Panc1 (cell line): ENCODE data around the gene USP6NL. TPM values are rescaled to one million over a fixed set of nuclear protein-coding genes. Genes with fewer than 3 reads are reported as not detected.

Experiments used
- ATAC-seq: fragments of 200-7000 bp; cut with Tn5 transposase; 2 replicates; pipeline ENCODE4 v1.9.1; 2020; ENCODE audit warnings: mild to moderate bottlenecking, moderate library complexity
- BruUV-seq: library from RNA; stranded (reverse); fragments of 400-500 nt; replicated peaks from 2 replicates; lab custom pipeline; 2021; lab: Mats Ljungman, UMichigan
- CTCF ChIA-PET: fragments of 300-600 bp; sonication (Branson Sonifier 250); formaldehyde crosslinking; loops from one replicate; lab custom pipeline; 2022; ENCODE audit warnings: antibody characterized with exemption; lab: Charles Lee
- POLR2A ChIA-PET: fragments of 300-600 bp; sonication (Branson Sonifier 250); formaldehyde crosslinking; loops from one replicate; lab custom pipeline; 2022; ENCODE audit warnings: antibody characterized with exemption; lab: Charles Lee
- DNase-seq: peaks from one replicate; pipeline ENCODE4 v3.0.0-alpha.2; 2010; ENCODE audit warnings: low read depth, low spot score
- H3K27ac ChIP-seq: 2 replicates; pipeline ENCODE4 v1.5.1; 2011; ENCODE audit warnings: mild to moderate bottlenecking, low read length, inconsistent platforms
- H3K27me3 ChIP-seq: fragments of 200-500 bp; sonication (Bioruptor generic); 2 replicates; pipeline ENCODE4 v1.6.0; 2014; ENCODE audit warnings: low read length, inconsistent platforms; ENCODE audit not compliant: control insufficient read depth, insufficient read depth
- H3K36me3 ChIP-seq: fragments of 200-500 bp; sonication (Bioruptor generic); 2 replicates; pipeline ENCODE4 v1.5.1; 2014; ENCODE audit warnings: inconsistent platforms, mild to moderate bottlenecking, low read length, moderate library complexity; ENCODE audit not compliant: control insufficient read depth, insufficient read depth
- H3K4me1 ChIP-seq: 2 replicates; pipeline ENCODE4 v1.5.1; 2011; ENCODE audit warnings: inconsistent platforms, mild to moderate bottlenecking, low read length, moderate library complexity; ENCODE audit not compliant: control insufficient read depth, insufficient read depth
- H3K4me3 ChIP-seq, 2 experiments: 2 replicates each; pipeline ENCODE4 v1.5.1; 2011 to 2012; ENCODE audit warnings: low read depth in 2 of 2, low read length in 2 of 2, mild to moderate bottlenecking in 2 of 2, inconsistent platforms in 1 of 2, moderate library complexity in 1 of 2
- H3K9me3 ChIP-seq: fragments of 200-500 bp; sonication (Bioruptor generic); 2 replicates; pipeline ENCODE4 v1.5.1; 2014; ENCODE audit warnings: low read depth, mild to moderate bottlenecking, inconsistent platforms, low read length, moderate library complexity; ENCODE audit not compliant: control insufficient read depth, insufficient read depth
- POLR2AphosphoS5 ChIP-seq: IDR thresholded peaks from 2 replicates; pipeline ENCODE4 v1.6.1; 2012; ENCODE audit warnings: mild to moderate bottlenecking, low read depth, low read length, moderate library complexity
- SIN3A ChIP-seq: IDR thresholded peaks from 2 replicates; pipeline ENCODE4 v1.6.1; 2012; ENCODE audit warnings: low read depth, mild to moderate bottlenecking, low read length, moderate library complexity, borderline replicate concordance; ENCODE audit not compliant: insufficient read depth
- TCF7L2 ChIP-seq: IDR thresholded peaks from 2 replicates; pipeline ENCODE4 v1.6.1; 2011; ENCODE audit warnings: mild to moderate bottlenecking, low read depth, low read length, inconsistent platforms
- in situ Hi-C: cut with HindIII; loops from 2 replicates; pipeline ENCODE4 v1.10.0; 2016; ENCODE audit warnings: low sequenced_read_pairs, low pct_unique_long_range_greater_than_20kb
- intact Hi-C: fragments of 100-400 bp; cut with micrococcal nuclease; formaldehyde crosslinking; loops from one replicate; pipeline ENCODE4 v1.10.0; 2022; ENCODE audit not compliant: unreplicated experiment
- total RNA-seq: library from RNA; stranded (reverse); gene quantifications from one replicate; pipeline ENCODE4 v1.2.1, GENCODE V29; 2021; ENCODE audit not compliant: unreplicated experiment
- TF ChIP-seq, protein P1 (sequence below), 2 experiments: IDR thresholded peaks; 2 replicates each; pipeline ENCODE4 v1.6.1; 2011 to 2012; ENCODE audit warnings: low read depth in 2 of 2, control low read depth in 1 of 2, low read length in 1 of 2, mild to moderate bottlenecking in 1 of 2, moderate library complexity in 1 of 2; ENCODE audit not compliant: insufficient read depth in 1 of 2
- TF ChIP-seq, protein P2 (sequence below): fragments of 450-650 bp; IDR thresholded peaks from 2 replicates; pipeline ENCODE4 v1.5.1; 2017; ENCODE audit warnings: mild to moderate bottlenecking

The USP6NL gene
- total RNA-seq, 1 experiment from 2014 or later, result 13.9 TPM

DNA sequence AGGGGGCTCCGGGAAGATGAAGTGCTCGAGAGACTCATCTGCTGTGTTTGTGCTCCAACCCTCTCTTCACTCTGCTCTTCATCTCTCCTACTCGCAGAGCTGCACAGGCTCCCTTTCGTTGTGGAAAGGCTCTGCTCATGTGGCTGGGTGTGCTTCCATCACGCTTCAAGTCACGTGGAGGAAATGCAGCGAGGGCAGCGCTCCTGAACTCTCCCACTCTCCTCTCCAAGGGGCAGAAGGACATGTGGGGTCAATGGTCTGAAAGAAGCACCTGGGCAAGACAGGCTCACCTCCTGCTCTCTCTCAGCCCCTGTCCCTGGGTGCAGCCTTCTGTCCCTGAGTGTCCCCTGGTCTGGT lies 72.6 kb downstream of the USP6NL start:
- in situ Hi-C loops, result no loop called here
- no TSS peak for BruUV-seq
- H3K27ac ChIP-seq, result no peak overlapping the region

DNA sequence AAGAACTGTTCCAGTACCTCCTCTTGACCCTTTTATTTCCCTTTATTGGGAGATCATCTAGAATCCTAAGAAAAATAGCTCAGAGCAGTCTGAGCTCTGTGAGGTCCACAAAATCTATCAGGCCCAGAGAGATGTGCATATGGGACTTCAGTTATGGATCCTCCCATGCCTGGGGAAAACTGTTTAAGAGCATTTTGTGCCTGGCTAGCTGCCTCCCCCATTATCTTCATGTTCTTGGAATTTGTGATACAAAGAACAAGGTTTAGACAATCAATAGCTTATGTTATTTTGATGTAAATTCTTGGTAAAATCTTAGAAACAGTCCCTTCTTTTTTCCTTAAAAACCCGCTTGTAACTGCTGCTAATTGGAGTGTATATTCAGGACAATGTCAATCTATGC lies 75.2 kb downstream of the USP6NL start:
- DNase-seq, result no peak
- in situ Hi-C loops, result no loop called here
- intact Hi-C loops, result no loop called here
- CTCF ChIA-PET, result no interaction called here
- Histone ChIP-seq H3K36me3 (no peaks in the 10 kb centered on the region), H3K27me3 (no peaks in the 10 kb centered on the region), H3K27ac (no peak overlapping the region), H3K9me3 (no peaks in the 10 kb centered on the region), H3K4me3 (no peak overlapping the region), H3K4me1 (peaks cover 9% of the 10 kb centered on the region)
- ATAC-seq, result no peak
- TF ChIP-seq TCF7L2 (no peak), POLR2AphosphoS5 (no peak), SIN3A (no peak)
- TF ChIP-seq, protein P1, sequence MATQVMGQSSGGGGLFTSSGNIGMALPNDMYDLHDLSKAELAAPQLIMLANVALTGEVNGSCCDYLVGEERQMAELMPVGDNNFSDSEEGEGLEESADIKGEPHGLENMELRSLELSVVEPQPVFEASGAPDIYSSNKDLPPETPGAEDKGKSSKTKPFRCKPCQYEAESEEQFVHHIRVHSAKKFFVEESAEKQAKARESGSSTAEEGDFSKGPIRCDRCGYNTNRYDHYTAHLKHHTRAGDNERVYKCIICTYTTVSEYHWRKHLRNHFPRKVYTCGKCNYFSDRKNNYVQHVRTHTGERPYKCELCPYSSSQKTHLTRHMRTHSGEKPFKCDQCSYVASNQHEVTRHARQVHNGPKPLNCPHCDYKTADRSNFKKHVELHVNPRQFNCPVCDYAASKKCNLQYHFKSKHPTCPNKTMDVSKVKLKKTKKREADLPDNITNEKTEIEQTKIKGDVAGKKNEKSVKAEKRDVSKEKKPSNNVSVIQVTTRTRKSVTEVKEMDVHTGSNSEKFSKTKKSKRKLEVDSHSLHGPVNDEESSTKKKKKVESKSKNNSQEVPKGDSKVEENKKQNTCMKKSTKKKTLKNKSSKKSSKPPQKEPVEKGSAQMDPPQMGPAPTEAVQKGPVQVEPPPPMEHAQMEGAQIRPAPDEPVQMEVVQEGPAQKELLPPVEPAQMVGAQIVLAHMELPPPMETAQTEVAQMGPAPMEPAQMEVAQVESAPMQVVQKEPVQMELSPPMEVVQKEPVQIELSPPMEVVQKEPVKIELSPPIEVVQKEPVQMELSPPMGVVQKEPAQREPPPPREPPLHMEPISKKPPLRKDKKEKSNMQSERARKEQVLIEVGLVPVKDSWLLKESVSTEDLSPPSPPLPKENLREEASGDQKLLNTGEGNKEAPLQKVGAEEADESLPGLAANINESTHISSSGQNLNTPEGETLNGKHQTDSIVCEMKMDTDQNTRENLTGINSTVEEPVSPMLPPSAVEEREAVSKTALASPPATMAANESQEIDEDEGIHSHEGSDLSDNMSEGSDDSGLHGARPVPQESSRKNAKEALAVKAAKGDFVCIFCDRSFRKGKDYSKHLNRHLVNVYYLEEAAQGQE (IDR thresholded peaks at IDR 0.05; ENCODE audit: insufficient read depth in 1 of 2, low read depth in 2 of 2, low read length in 1 of 2), result no peak
- TF ChIP-seq, protein P2, sequence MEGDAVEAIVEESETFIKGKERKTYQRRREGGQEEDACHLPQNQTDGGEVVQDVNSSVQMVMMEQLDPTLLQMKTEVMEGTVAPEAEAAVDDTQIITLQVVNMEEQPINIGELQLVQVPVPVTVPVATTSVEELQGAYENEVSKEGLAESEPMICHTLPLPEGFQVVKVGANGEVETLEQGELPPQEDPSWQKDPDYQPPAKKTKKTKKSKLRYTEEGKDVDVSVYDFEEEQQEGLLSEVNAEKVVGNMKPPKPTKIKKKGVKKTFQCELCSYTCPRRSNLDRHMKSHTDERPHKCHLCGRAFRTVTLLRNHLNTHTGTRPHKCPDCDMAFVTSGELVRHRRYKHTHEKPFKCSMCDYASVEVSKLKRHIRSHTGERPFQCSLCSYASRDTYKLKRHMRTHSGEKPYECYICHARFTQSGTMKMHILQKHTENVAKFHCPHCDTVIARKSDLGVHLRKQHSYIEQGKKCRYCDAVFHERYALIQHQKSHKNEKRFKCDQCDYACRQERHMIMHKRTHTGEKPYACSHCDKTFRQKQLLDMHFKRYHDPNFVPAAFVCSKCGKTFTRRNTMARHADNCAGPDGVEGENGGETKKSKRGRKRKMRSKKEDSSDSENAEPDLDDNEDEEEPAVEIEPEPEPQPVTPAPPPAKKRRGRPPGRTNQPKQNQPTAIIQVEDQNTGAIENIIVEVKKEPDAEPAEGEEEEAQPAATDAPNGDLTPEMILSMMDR, result no peak
- POLR2A ChIA-PET, result no interaction called here
- no TSS peak for BruUV-seq

More for the DNA sequence above, 72.6 kb downstream of the USP6NL start:
- 0 out of 2 replicates have a peak, but pooled peaks have one; percentile 12 for ATAC-seq
- CTCF ChIA-PET, result no interaction called here
- no peak overlapping the region for H3K4me3 ChIP-seq
- peaks cover 9% of the 10 kb centered on the region for H3K4me1 ChIP-seq
- TF ChIP-seq TCF7L2 (no peak), POLR2AphosphoS5 (no peak), SIN3A (no peak)
- TF ChIP-seq, protein P1 (IDR thresholded peaks at IDR 0.05; ENCODE audit: insufficient read depth in 1 of 2, low read depth in 2 of 2, low read length in 1 of 2), result no peak
- TF ChIP-seq, protein P2, result no peak
- H3K36me3 ChIP-seq, result no peaks in the 10 kb centered on the region
- no peak for DNase-seq
- H3K9me3 ChIP-seq, result no peaks in the 10 kb centered on the region
- no peaks in the 10 kb centered on the region for H3K27me3 ChIP-seq
- POLR2A ChIA-PET, result no interaction called here
- intact Hi-C loops, result no loop called here
